GM18519 (cell line): ENCODE results near the gene PPP2R2B.

Experiments
- ATAC-seq: cut with Tn5 transposase; IDR thresholded peaks from one replicate; pipeline ENCODE4 v1.9.1; 2021; ENCODE audit warnings: mild to moderate bottlenecking, moderate library complexity; ENCODE audit not compliant: unreplicated experiment, low FRiP score

The PPP2R2B gene

DNA sequence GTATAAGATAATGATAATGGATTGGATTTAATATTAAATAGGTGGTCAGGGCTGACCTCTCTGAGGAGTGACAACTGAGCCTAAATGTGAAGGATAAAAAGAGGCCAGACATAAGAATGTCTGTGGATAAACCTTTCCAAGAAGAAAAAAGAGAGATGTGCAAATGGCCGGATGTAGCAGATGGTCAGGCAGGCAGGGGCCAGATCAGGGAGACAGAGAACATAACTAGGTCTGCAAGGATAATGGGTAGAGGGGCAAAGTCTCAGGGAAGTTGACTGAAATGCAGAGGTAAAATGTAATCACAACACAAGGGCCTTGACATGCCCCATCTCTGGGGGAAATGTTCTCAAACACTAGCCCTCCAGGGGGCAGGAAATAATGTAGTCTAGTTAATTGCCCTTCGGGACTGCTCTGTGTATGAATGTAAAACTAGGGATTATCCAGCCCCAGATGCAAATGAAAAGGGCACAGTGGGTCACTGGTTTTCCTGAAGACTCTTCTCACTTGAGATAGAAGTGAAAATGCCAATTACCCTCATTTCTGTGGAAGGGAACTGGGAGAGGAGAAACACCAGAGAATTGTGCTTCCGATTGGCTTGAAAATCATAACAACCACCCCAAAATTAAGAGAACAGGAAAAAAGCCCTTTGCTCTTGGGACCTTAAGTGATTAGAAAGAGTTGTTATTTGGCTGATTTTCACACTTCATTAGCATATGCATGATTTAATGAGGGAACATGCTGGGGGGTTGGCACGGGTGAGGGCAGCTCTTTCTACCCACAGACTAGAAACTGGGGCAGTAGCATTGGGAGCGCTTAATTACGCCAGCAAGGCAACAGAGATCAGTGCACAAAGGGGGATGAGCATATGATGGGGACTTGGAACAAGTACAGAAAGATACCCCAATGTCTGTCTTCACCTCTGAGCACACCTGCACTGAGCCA is 88.6 kb downstream of the PPP2R2B start:
- ATAC-seq = no peak

DNA sequence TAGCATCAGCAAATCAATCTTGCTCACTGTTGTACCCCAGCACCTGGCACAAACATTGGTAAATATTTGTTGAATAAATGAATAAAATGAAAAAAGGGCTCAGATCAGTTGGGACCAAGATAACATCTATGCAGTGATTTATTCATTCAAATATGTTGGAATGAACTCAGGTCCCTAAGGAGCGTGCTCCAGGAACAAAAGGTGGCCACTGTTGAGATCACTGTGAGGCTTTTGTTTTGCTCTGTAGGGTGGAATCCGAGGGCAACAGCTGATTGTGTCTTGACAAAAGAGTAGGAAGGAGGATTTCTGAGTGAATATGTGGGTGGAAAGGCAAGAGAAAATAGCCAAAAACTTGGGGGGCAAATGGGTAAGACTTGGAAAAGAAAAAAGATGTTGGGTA is 89.7 kb downstream of the PPP2R2B start:
- ATAC-seq = no peak

DNA sequence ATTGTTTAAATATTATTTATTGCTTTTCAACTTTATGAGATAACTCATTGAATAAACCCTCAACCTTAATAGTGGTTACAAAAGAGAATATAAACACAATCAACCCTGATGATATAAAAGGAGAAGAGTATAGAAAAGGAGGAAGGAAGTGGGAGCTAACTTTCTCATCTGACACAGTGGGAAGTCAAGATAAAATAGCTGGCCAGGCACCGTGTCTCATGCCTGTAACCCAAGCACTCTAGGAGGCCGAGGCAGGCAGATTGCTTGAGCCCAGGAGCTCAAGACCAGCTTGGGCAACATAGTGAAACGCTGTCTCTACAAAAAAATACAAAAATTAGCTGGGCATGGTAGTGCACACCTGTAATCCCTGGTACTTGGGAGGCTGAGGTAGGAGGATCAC is 93.5 kb downstream of the PPP2R2B start:
- ATAC-seq = no peak

DNA sequence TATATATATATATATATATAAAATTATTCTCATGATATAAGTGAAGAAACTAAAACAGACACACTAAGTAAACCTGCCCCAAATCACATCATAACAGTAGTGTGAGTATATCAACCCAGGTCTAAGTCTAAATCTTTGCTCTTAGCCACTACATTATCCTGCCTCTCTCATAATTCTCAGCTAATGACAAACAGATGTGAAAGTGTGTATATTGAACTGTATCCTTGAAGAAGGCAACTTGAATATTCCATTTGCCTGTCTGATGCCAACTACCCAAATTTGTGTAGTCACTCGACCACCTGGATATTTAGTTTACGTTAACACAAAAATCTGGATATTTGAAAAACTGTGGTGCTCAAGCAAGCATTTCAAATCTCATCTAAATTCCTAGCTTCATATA is 97.4 kb downstream of the PPP2R2B start:
- no peak for ATAC-seq

DNA sequence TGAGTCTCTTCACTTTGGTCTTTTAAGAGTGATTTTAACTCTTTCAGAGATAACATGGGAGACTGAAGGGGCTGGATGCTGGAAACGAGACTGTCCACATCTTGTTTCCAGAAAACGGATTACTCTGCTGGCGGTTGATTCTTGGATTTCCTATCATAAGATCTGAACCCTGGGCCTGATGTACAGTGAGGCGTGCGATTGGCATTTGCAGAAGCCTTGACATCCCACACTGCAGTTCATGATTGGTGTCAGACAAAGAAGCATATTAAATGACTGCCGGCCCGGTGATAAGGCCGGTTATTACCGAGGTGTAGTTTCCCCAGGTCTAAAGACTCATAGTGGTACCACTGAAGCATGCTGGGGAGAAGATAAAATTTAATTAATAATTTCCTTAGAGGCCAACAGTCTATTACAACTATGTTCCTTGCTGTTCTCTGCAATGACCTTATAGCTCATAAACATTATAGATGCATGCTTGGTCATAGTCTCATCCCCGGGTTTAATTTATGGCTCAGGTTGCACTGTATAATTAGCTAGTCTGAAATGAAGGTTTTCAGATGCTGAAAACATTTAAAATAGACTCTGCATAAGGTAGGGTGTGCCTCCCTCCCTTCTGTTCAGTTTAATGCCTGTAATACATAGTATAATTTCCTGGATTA is 99.2 kb downstream of the PPP2R2B start:
- ATAC-seq = no peak

DNA sequence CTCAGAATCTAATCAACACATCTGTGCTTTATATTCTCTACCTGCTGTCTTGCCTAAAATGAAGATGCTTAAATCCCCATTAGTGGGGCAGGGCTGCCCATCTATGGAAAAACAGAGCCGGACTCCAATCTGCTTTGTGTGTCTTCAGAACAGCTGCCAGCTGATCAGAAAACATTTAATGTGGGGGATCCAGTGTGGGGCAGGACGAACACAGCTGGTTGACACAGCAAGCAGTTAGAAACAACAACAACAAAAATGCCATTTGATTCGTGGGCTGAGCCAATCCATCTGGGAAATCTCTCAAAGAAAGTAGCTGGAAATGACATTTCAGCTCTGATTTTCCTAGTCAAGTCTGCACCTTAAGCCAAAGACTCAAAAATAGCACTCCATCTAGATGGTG is 99.8 kb downstream of the PPP2R2B start:
- ATAC-seq = no peak

DNA sequence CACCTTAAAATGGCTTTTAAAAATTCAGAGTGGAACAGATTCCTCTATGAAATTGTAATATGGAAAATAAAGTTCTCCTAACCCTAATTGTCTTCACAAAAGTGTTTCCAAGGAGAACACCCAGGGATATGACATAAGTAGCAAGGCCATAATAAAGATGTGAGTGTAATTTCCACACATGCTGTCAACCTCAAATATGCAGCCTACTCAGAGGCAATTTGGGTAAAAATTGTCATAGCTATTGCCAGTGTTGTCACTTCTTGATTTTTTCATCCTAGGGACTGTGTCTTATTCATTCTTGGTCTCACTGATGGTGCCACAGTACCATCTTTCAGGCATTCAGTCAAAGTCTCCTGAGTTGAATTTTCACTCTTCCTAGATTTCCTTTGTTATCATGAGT is 100.3 kb downstream of the PPP2R2B start:
- no peak for ATAC-seq

DNA sequence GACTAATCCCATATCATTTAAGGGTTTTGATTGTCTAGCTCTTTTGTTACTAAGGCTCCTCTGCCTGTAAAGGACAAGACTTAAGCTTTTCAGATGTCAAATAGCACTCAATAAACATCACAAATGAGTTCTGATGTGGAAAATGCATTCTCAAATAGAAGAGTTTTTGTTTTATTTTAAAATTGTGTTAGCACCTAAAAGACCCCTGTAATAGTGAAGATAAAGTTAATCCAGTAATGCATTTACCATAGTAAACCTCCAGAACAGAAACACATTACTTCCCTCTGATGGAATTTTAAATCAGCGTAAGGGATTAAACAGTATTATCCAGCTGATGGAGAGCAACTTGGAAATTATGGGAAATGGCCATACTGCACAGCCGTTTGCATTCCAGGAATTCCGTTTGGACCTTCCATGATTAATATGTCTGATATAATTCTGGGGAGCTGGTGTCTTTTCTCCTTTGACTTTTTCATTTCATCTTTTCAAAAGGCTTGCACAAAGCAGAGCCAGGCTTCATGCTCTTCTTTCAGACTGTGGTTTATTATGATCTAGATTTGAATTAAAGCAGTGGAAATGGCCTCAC is 105.6 kb downstream of the PPP2R2B start:
- ATAC-seq = no peak

DNA sequence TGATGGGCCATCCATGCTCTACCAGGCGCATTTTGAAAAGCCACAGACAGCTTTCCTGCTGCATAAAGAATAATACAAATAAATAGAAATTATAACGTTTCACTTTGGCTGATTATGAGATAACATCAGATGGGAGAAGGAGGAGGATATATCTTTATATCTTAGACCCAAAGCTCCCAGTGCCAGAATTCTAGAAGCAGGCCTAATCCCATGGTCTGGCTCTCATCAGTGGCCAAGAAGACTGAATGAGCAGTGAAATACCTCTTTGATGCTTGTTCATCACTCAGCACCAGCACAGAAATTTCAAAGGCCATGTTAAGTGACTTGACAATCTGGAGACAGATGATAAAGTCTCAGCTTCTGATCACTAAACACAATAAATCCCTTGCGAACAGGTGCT is 107.6 kb downstream of the PPP2R2B start:
- ATAC-seq = no peak

DNA sequence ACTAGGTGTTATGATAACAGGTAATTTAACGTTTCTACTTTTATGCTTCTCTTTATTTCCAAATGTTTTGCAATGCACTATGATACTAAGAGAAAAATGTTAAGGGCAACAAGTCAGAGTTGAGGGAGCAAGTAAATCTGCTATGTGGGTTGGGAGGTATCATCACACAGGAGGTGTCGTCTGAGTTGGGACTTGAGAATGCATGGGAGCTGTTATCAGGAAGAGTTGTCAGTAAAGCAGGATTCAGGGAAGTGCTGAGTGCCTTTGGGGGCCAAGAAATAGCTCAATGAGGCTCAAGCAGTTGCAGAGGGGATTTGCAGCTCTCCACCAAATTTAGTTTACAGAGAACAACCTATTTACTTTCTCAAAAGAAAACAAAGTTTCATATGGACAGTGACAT is 108.0 kb downstream of the PPP2R2B start:
- ATAC-seq = no peak

DNA sequence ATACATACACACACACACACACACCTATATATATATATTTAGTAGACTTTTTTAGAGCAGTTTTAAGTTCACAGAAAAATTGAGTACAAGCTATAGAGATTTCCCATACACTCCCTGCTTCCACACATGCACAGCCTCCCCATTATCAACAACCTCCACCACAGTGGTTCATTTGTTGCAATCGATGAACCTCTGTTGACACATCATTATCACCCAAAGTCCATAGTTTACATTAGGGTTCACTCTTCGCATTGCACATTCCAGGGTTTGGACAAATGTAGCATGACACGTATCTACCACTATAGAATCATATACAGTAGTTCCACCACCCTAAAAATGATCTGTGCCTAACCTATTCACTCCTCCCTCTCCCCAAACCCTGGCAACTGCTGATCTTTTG is 111.0 kb downstream of the PPP2R2B start:
- no peak for ATAC-seq

DNA sequence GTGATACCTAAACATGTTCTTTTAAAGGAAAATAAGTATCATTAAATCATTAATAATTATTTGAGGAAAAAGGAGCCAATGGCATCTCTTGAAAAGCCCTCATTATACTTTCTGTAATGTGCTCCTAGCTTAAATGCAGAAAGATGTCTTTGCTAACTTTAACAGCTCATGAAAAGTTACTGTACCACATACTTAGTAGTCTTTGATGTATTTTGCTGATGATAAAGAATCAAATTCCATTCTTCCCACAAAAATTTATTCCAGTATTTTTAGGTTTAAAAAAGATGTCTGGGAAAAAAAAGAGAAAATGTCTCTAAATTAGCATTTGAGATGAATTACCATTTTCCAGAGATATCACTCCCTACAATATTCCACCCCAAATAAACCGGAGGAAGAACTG is 112.5 kb downstream of the PPP2R2B start:
- no peak for ATAC-seq

DNA sequence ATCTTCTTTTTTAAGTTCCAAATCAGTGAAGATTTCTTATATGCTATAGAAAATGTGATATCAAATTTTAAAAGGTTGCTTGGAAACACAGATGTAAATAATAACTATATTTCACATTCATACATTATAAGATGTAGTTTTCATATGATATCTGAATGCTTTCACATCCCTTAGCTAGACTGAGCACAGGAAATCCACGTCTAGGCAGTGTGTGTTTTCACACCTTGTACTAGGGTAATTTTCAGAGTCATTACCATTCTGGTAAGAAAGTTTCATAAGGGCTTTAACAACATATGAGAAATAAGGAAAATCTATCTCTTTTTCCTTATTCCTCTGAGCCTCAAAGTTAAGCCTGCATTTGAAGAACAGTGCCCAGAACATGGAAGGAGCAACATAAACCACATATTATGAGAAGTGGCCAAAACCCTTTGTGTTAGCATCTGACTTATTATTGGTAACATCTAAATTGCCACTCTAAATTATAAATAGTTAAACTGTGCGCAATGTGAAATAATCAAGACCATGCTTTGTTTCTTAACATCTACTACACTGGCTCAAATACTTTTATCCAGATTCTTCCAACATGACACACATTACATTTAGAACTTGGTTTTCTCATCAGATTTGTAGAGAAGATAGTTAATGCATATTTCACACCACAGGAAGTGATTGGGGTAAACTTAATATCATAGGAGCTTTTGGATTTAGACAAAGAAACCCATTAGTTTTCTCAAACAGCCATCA is 113.3 kb downstream of the PPP2R2B start:
- ATAC-seq = no peak

DNA sequence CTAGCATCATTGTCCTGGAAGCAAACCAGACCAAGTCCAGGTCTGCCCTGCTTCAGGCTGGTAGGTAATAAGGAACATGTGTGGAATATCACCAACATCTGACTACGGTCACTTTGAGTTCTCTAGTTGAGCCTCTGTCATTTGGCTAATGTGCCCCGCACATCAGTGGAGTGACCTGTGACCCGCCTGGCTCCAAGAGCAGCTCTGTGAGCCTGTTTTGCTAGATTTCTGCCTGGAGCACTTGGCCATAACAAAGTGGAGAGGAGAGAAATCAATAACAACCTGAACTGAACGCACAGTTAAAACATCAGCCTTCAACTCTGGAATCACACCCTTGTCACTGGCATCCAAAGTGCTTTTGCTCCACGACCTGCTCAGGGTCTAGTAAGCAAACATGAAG is 115.7 kb downstream of the PPP2R2B start:
- ATAC-seq = no peak

DNA sequence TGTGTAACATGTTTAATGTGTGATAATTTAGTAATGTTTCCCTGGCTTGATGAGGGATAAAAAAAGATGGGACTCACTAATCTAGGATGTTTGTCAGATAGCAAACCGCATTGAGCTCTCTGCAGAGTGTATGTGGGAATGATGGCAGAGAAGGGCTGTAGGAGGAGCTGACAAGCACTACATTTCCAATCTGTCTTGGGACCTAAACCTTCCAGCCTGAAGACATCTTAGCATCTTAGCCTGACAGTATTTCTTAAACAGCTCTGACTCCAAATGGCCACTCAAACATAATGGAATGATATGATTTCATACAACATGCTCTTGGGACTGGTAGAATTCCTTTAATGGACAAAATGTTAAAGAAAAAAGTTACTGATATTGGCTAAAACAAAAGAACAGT is 116.7 kb downstream of the PPP2R2B start:
- ATAC-seq = no peak

DNA sequence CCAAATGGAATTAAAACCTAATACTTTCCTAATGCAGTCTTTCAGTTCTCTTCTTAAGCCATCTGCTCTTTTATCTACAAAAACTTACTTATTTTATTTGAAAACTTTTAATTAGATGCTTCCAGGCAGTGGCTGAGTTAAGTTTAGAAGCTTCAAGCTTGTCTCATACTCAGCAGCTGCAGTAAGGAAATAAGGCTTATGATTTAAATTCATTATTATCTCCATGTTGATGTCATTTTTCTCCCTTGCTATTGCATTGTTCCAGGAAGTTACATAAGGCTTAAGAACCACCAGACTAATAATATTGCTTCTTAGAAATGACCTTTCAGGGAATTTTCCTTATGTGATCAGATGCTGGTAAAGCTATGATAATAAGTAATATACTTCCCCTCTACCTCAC is 119.6 kb downstream of the PPP2R2B start:
- no peak for ATAC-seq

DNA sequence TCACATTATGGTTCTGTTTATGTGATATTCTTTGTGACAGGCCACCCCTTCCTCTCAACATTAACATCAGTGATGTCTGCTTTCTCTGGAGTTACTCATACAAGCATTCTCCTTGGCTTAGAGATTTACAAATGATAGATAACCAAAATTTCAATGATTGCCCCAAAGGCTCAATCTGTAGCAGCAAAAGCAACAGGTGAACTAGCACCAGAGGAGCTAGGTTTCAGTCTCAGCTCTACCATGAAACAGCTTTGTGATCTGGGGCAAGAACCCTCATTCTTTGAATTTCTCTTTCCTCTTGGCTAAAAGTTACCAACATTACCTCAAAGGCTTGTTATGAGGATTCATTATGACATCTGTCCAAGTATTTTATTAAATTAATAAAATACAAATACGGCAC is 120.5 kb downstream of the PPP2R2B start:
- ATAC-seq = no peak

DNA sequence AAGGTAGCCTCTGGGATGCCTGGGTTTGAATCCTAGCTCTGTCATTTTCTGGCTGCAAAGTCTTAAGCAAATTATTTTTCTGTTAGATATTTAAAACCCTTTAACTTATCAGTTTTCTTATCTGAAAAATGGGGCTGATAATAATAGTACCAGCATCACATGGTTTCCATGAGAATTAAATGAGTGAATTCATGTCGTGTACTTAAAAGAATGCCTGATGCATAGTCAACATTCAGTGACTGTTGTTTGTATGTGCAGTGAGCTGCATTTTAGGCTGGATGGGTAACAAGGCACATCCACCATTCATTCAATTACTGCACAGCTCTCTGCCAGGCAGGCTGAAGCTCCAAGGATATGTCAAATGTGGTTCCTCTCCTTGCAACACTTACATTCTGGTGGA is 122.0 kb downstream of the PPP2R2B start:
- ATAC-seq = no peak

DNA sequence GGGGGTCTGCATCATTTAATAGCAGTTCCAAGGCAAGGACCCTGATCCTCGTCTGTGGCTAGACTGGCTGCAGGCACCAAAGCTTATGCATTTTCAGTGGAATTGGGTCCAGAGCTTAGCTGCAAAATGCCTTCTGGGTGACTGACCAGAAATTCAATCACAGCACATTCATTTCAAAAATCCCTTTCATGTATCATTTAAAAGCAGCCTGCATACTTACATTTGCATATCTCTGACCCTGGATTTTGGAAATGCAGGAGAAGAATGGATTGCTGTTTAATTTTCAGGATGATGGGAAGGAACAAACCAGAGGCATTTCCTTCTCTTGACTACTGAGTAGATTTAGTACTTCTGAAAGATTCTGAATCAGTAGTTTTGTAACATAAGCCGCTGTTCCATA is 122.8 kb downstream of the PPP2R2B start:
- no peak for ATAC-seq

DNA sequence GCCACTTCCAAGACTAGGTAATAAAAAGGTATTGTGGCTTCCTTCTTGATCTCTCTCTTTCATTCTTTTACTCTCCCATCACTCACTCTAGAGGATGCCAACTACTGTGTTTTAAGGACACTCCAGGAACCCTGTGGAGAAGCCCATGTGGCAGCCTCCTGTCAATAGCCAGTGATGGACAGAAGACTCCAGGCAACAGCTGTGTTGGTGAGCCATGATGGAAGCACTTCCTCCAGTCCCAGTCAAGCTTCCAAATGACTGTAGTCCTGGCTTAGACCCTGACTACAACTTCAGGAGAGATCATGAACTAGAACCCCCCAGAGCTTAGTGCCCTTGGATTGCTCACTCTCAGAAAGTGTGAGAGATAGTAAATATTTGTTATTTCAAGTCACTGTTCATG is 123.9 kb downstream of the PPP2R2B start:
- no peak for ATAC-seq

DNA sequence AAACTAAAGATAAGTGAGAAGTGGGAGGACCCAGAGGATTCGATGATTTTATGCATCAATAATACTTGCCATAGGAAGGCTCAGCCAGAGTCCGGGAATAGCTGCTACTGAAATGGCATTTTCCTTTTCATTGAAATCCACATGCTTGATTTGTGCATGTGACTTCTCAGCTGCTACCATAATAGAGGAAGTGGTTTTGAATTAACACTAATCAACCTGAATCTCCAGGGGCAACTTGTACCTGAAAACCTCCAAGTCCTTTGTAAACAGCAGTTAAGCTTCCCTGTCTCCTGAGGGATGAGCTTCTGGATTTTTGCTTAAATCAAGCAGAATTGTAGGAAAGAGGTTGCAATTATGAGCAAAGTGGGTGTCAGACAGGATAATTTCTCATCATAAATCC is 124.9 kb downstream of the PPP2R2B start:
- no peak for ATAC-seq
